Ishikawa (cell line): ENCODE data around the gene FBXW5.

Experiments
- CEBPB ChIP-seq: IDR thresholded peaks from 2 replicates; pipeline ENCODE4 v1.6.1; 2012
- CREB1 ChIP-seq: IDR thresholded peaks from 2 replicates; pipeline ENCODE4 v1.6.1; 2012; ENCODE audit warnings: low read depth
- EGR1 ChIP-seq: IDR thresholded peaks from 2 replicates; pipeline ENCODE4 v1.6.1; 2012
- EP300 ChIP-seq: IDR thresholded peaks from 2 replicates; pipeline ENCODE4 v1.6.1; 2012; ENCODE audit warnings: borderline replicate concordance
- FOXM1 ChIP-seq: IDR thresholded peaks from 2 replicates; pipeline ENCODE4 v1.6.1; 2012; ENCODE audit warnings: low read depth, borderline replicate concordance
- NFIC ChIP-seq: IDR thresholded peaks from 2 replicates; pipeline ENCODE4 v1.6.1; 2012
- RAD21 ChIP-seq: IDR thresholded peaks from 2 replicates; pipeline ENCODE4 v1.6.1; 2012; ENCODE audit warnings: low read depth
- TAF1 ChIP-seq: IDR thresholded peaks from 2 replicates; pipeline ENCODE4 v1.6.1; 2012; ENCODE audit warnings: low read depth, mild to moderate bottlenecking
- TCF12 ChIP-seq: IDR thresholded peaks from 2 replicates; pipeline ENCODE4 v1.6.1; 2012; ENCODE audit warnings: low read depth
- TEAD4 ChIP-seq: IDR thresholded peaks from 2 replicates; pipeline ENCODE4 v1.6.1; 2012
- YY1 ChIP-seq: IDR thresholded peaks from 2 replicates; pipeline ENCODE4 v1.6.1; 2012; ENCODE audit warnings: low read depth
- ZBTB7A ChIP-seq: IDR thresholded peaks from 2 replicates; pipeline ENCODE4 v1.6.1; 2012; ENCODE audit warnings: low read depth
- TF ChIP-seq, protein P1 (sequence below): IDR thresholded peaks from 2 replicates; pipeline ENCODE4 v1.6.1; 2012; ENCODE audit warnings: low read depth, mild to moderate bottlenecking
- TF ChIP-seq, protein P2 (sequence below): IDR thresholded peaks from 2 replicates; pipeline ENCODE4 v1.6.1; 2012
- TF ChIP-seq, protein P3 (sequence below): IDR thresholded peaks from 2 replicates; pipeline ENCODE4 v1.6.1; 2012

The FBXW5 gene

DNA sequence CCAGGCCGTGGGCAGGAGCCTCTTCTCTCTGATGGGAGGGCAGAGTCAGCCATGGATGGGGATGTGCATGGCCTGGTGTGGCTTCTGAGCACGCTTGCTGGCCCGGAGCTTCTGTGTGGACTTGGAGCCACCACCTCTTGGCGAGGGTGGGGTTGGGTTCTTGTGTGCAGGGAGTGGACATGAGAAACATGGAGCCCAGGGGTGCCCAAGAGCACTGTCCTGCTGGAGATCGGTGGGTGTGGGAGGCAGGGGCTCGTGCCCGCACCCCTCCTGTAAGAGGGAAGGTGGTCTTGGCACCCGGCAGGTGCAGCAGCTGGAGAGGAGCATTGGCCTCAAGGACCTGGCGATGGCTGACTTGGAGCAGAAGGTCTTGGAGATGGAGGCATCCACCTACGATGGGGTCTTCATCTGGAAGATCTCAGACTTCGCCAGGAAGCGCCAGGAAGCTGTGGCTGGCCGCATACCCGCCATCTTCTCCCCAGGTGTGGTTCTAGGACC is 23.8 kb downstream of the FBXW5 start:
- TF ChIP-seq NFIC (no peak), CREB1 (no peak), YY1 (no peak), EP300 (no peak), RAD21 (no peak), FOXM1 (no peak), TAF1 (no peak), CEBPB (no peak), ZBTB7A (no peak), EGR1 (no peak), TCF12 (no peak), TEAD4 (no peak)
- TF ChIP-seq, protein P1, sequence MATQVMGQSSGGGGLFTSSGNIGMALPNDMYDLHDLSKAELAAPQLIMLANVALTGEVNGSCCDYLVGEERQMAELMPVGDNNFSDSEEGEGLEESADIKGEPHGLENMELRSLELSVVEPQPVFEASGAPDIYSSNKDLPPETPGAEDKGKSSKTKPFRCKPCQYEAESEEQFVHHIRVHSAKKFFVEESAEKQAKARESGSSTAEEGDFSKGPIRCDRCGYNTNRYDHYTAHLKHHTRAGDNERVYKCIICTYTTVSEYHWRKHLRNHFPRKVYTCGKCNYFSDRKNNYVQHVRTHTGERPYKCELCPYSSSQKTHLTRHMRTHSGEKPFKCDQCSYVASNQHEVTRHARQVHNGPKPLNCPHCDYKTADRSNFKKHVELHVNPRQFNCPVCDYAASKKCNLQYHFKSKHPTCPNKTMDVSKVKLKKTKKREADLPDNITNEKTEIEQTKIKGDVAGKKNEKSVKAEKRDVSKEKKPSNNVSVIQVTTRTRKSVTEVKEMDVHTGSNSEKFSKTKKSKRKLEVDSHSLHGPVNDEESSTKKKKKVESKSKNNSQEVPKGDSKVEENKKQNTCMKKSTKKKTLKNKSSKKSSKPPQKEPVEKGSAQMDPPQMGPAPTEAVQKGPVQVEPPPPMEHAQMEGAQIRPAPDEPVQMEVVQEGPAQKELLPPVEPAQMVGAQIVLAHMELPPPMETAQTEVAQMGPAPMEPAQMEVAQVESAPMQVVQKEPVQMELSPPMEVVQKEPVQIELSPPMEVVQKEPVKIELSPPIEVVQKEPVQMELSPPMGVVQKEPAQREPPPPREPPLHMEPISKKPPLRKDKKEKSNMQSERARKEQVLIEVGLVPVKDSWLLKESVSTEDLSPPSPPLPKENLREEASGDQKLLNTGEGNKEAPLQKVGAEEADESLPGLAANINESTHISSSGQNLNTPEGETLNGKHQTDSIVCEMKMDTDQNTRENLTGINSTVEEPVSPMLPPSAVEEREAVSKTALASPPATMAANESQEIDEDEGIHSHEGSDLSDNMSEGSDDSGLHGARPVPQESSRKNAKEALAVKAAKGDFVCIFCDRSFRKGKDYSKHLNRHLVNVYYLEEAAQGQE = no peak
- TF ChIP-seq, protein P2, sequence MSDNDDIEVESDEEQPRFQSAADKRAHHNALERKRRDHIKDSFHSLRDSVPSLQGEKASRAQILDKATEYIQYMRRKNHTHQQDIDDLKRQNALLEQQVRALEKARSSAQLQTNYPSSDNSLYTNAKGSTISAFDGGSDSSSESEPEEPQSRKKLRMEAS = no peak
- TF ChIP-seq, protein P3, sequence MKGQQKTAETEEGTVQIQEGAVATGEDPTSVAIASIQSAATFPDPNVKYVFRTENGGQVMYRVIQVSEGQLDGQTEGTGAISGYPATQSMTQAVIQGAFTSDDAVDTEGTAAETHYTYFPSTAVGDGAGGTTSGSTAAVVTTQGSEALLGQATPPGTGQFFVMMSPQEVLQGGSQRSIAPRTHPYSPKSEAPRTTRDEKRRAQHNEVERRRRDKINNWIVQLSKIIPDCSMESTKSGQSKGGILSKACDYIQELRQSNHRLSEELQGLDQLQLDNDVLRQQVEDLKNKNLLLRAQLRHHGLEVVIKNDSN = no peak

DNA sequence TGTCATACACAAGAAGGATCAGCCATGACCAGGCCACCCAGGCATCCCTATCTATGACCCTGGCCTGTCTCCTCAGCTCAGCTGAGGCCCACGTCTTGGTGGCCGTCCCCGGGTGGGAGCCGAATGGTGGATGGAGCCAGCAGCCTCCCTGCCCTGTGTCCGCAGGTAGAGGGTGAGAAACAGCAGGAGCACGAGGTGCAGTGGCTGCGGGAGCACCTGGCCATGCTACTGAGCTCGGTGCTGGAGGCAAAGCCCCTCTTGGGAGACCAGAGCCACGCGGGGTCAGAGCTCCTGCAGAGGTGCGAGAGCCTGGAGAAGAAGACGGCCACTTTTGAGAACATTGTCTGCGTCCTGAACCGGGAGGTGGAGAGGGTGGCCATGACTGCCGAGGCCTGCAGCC is 24.5 kb downstream of the FBXW5 start:
- TF ChIP-seq CEBPB = no peak
- no peak for TF ChIP-seq YY1
- no peak for TF ChIP-seq NFIC
- TF ChIP-seq TAF1 = no peak
- TF ChIP-seq, protein P2 = no peak
- TF ChIP-seq, protein P1 = no peak
- TF ChIP-seq EP300 = no peak
- TF ChIP-seq, protein P3 = no peak
- no peak for TF ChIP-seq ZBTB7A
- no peak for TF ChIP-seq TCF12
- no peak for TF ChIP-seq FOXM1
- no peak for TF ChIP-seq CREB1
- TF ChIP-seq EGR1 = no peak

DNA sequence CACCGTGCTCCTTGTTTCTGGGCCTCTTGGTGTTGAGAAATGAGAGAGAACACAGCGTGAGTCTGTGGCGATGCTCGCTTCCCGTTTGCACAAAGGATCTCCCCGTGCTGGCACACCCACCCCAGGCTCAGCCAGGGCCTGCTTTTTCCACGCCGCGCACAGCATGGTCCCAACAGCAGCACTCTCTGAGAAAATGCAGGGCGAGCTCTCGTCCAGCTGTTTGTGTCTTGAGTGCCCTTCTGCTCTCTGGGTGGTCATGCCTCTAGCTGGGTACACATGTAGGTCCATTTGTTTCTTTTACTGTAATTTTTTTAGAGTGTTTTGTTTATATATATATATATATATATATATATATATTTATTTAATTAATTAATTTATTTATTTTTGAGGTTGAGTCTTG is 26.6 kb downstream of the FBXW5 start:
- TF ChIP-seq CREB1 (no peak), ZBTB7A (no peak), TAF1 (no peak), FOXM1 (no peak), NFIC (no peak), EP300 (no peak), TEAD4 (no peak)
- TF ChIP-seq, protein P3 = no peak

DNA sequence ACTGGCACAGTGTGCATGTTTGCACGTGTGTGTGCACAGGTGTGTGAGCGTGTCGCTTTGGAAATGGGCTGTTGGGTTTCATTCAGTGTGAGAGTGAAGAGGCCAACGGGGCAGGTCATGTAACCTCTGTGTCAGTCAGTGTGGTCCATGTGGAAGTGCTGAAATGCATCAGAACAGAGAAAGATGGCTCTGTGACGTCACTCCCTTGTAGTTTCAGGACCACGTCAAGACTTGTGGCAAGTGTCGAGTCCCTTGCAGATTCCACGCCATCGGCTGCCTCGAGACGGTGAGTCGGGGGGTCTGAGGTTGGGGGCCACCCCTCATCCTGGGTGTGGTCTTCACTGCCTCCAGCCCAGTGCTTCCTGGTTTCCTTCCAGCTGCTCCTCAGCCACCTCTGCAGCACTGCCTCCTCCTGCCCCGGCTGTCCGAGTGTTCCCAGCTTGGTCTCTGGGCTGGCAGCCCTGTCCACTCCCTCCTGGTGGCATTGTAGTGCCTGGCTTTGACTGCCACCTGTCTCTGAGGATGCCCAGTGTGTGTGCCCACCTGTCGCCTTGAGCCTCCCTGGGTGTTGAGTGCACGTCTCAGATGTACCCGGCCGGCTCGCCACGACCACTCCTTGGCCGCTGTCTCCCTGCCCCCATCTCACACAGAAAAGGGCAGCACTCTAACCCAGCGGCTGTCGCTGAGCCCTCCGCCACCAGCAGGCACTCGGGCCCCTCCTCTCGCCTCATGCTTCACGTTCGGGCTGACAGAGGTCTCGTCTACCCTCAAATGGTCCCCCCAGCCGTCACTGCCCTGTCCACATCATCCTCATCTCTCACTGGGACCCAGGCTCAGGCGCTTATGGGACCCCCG is 28.0 kb downstream of the FBXW5 start:
- TF ChIP-seq EP300 (no peak), TAF1 (no peak), TEAD4 (no peak), FOXM1 (no peak), EGR1 (no peak), ZBTB7A (no peak), NFIC (no peak), CREB1 (no peak), TCF12 (no peak), RAD21 (no peak), CEBPB (no peak), YY1 (no peak)
- TF ChIP-seq, protein P2 = no peak
- TF ChIP-seq, protein P1 = no peak
- TF ChIP-seq, protein P3 = no peak
